Gastroesophageal sphincter (tissue), 4 donors: ENCODE measurements around the gene THADA. TPM values are rescaled to one million over a fixed set of nuclear protein-coding genes. Genes with fewer than 3 reads are reported as not detected.

Experiments
- ATAC-seq: fragments of 150-250 bp; one replicate; pipeline ENCODE4 v1.9.1; 2016; ENCODE audit warnings: mild to moderate bottlenecking, moderate library complexity
- H3K27ac ChIP-seq, 4 donors: fragments of 200-600 bp; sonication (generic) in 3 of 4; 1 replicate in 3 of 4; 2 replicates in 1 of 4; pipeline ENCODE4 v1.5.1; 2016 to 2019
- H3K27me3 ChIP-seq: fragments of 200-600 bp; sonication (generic); one replicate; pipeline ENCODE4 v1.5.1; 2019
- H3K36me3 ChIP-seq, 2 donors: fragments of 200-600 bp; sonication (generic); one replicate each; pipeline ENCODE4 v1.5.1; 2019; ENCODE audit warnings: control low read depth in 1 of 2
- H3K4me1 ChIP-seq, 3 donors: fragments of 200-600 bp; sonication (generic); 1 replicate in 2 of 3; 2 replicates in 1 of 3; pipeline ENCODE4 v1.5.1; 2016 to 2019; ENCODE audit warnings: control low read depth in 2 of 3
- H3K4me3 ChIP-seq, 2 donors: fragments of 200-600 bp; sonication (generic); one replicate each; pipeline ENCODE4 v1.5.1; 2019; ENCODE audit warnings: mild to moderate bottlenecking in 1 of 2, moderate library complexity in 1 of 2
- H3K9me3 ChIP-seq, 3 donors: fragments of 200-600 bp; sonication (generic); one replicate each; pipeline ENCODE4 v1.5.1; 2017 to 2019; ENCODE audit warnings: control low read depth in 2 of 3
- CTCF ChIP-seq, 4 experiments: fragments of 200-600 bp in 2 of 4; fragments of 450-650 bp in 2 of 4; sonication (generic) in 1 of 4; IDR thresholded peaks; one replicate each; pipeline ENCODE4 v1.5.1; 2017 to 2019; ENCODE audit warnings: antibody characterized with exemption in 4 of 4, mild to moderate bottlenecking in 2 of 4, moderate library complexity in 2 of 4
- EP300 ChIP-seq: sonication (generic); formaldehyde crosslinking; IDR thresholded peaks from one replicate; pipeline ENCODE4 v1.6.1; 2017; ENCODE audit warnings: antibody characterized with exemption, mild to moderate bottlenecking
- POLR2A ChIP-seq, 2 donors: fragments of 450-650 bp; IDR thresholded peaks; one replicate each; pipeline ENCODE4 v1.6.1; 2017; ENCODE audit warnings: antibody characterized with exemption in 2 of 2, mild to moderate bottlenecking in 2 of 2, moderate library complexity in 1 of 2
- POLR2AphosphoS5 ChIP-seq: sonication (generic); formaldehyde crosslinking; IDR thresholded peaks from one replicate; pipeline ENCODE4 v1.6.1; 2017; ENCODE audit warnings: antibody characterized with exemption
- WGBS, 2 donors: methylation state at CpG; one replicate each; pipeline ENCODE4 v1.1.5; 2018; ENCODE audit warnings: low coverage in 1 of 2; 5-methylcytosine and 5-hydroxymethylcytosine counted together
- total RNA-seq, 4 donors: library from RNA; depleted of rRNA; stranded (reverse); fragments of >200 nt; gene quantifications; one replicate each; pipeline ENCODE4 v1.1.0, GENCODE V29; 2016

The THADA gene
- total RNA-seq, 4 donors from 2014 or later = 19.7 to 34.4 (median 22.3) TPM

GRCh38 chr2:43515248-43515647, 80.6 kb downstream of the THADA start:
- H3K36me3 ChIP-seq = no peaks in the 10 kb centered on the region
- TF ChIP-seq CTCF (IDR thresholded peaks at IDR 0.05) (no peak), POLR2AphosphoS5 (no peak), EP300 (no peak), POLR2A (IDR thresholded peaks at IDR 0.05) (no peak)
- ATAC-seq = no peak
- no peaks in the 10 kb centered on the region for H3K9me3 ChIP-seq
- H3K27ac ChIP-seq = peak overlapping the region in 3 of 4 donors; percentile 74 to 96 (median 76)
- H3K4me3 ChIP-seq = no peak overlapping the region
- no peaks in the 10 kb centered on the region for H3K27me3 ChIP-seq
- peaks cover 19 to 67% (median 33%) of the 10 kb centered on the region in 3 donors for H3K4me1 ChIP-seq
- WGBS, 2 donors = 90 to 92% methylated on average over 3 of the region's 3 CpGs

- H3K9me3 ChIP-seq = no peaks in the 10 kb centered on the region
- no peak for ATAC-seq
- H3K27me3 ChIP-seq = no peaks in the 10 kb centered on the region
- TF ChIP-seq POLR2AphosphoS5 = no peak
- TF ChIP-seq EP300 = no peak
- no peak for TF ChIP-seq CTCF (IDR thresholded peaks at IDR 0.05)
- TF ChIP-seq POLR2A (IDR thresholded peaks at IDR 0.05) = no peak
- H3K4me3 ChIP-seq = no peak overlapping the region
- WGBS, 2 donors = 93 to 94% methylated on average over 3 of the region's 3 CpGs
- no peaks in the 10 kb centered on the region for H3K36me3 ChIP-seq
- H3K27ac ChIP-seq = peak overlapping the region in 3 of 4 donors; percentile 39 to 45 (median 39)
- peaks cover 16 to 52% (median 24%) of the 10 kb centered on the region in 3 donors for H3K4me1 ChIP-seq
These were observed 82.0 kb downstream of the THADA start for GRCh38 chr2:43513796-43514195.

- Histone ChIP-seq H3K4me3 (no peak overlapping the region), H3K4me1 (peaks cover 16 to 46% (median 22%) of the 10 kb centered on the region in 3 donors), H3K27ac (peak overlapping the region in 3 of 4 donors; percentile 39 to 45 (median 39)), H3K36me3 (peaks cover 0 to 3% of the 10 kb centered on the region in 2 donors), H3K9me3 (no peaks in the 10 kb centered on the region), H3K27me3 (no peaks in the 10 kb centered on the region)
- no peak for ATAC-seq
- TF ChIP-seq CTCF (IDR thresholded peaks at IDR 0.05) (no peak), POLR2AphosphoS5 (no peak), POLR2A (IDR thresholded peaks at IDR 0.05) (no peak), EP300 (no peak)
These were observed 82.6 kb downstream of the THADA start for GRCh38 chr2:43513216-43513615.

GRCh38 chr2:43511199-43511598, 84.6 kb downstream of the THADA start:
- Histone ChIP-seq H3K27me3 (no peaks in the 10 kb centered on the region), H3K36me3 (peaks cover 0 to 11% of the 10 kb centered on the region in 2 donors), H3K4me1 (peaks cover 7 to 26% (median 8%) of the 10 kb centered on the region in 3 donors), H3K4me3 (no peak overlapping the region), H3K27ac (no peak overlapping the region), H3K9me3 (no peaks in the 10 kb centered on the region)
- TF ChIP-seq CTCF (IDR thresholded peaks at IDR 0.05) (no peak), EP300 (no peak), POLR2AphosphoS5 (no peak), POLR2A (IDR thresholded peaks at IDR 0.05) (no peak)
- ATAC-seq = no peak
- 100% methylated on average over 1 to 3 of the region's 3 CpGs for WGBS, 2 donors

GRCh38 chr2:43509886-43510285, 86.0 kb downstream of the THADA start:
- Histone ChIP-seq H3K27me3 (no peaks in the 10 kb centered on the region), H3K4me3 (no peak overlapping the region), H3K4me1 (peaks cover 6 to 18% (median 8%) of the 10 kb centered on the region in 3 donors), H3K36me3 (peaks cover 0 to 21% of the 10 kb centered on the region in 2 donors), H3K9me3 (no peaks in the 10 kb centered on the region), H3K27ac (no peak overlapping the region)
- TF ChIP-seq EP300 (no peak), POLR2A (IDR thresholded peaks at IDR 0.05) (no peak), POLR2AphosphoS5 (no peak), CTCF (IDR thresholded peaks at IDR 0.05) (no peak)
- no peak for ATAC-seq
- 57 to 80% methylated on average over 3 of the region's 3 CpGs for WGBS, 2 donors
